ENCODE data around the gene RNFT1. TPM values are rescaled to one million over a fixed set of nuclear protein-coding genes. Genes with fewer than 3 reads are reported as not detected.

RNFT1 gene, protein sequence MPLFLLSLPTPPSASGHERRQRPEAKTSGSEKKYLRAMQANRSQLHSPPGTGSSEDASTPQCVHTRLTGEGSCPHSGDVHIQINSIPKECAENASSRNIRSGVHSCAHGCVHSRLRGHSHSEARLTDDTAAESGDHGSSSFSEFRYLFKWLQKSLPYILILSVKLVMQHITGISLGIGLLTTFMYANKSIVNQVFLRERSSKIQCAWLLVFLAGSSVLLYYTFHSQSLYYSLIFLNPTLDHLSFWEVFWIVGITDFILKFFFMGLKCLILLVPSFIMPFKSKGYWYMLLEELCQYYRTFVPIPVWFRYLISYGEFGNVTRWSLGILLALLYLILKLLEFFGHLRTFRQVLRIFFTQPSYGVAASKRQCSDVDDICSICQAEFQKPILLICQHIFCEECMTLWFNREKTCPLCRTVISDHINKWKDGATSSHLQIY
- 10.3 and 14.7 TPM in 2 replicates for total RNA-seq

GRCh38 chr17:59964482-59965328, at the start of gene RNFT1:
Gene RNFT1 (minus strand): TSS chr17:59964740. CDS start chr17:59964663, 77 bp downstream.

Small RNAs within 50 kb of the gene (small RNA-seq; reads per million reads assigned to genes)
- not detected for gene RPS29P21

Other genes starting within 250 kb of the RNFT1 start
- gene TUBD1, start 71.8 kb downstream of the RNFT1 start, total RNA-seq, result 2.6 and 3.9 TPM in 2 replicates
- gene RPS6KB1, start 71.6 kb downstream of the RNFT1 start, total RNA-seq, result 15.8 and 22.3 TPM in 2 replicates
- gene HEATR6, start 114.2 kb upstream of the RNFT1 start, total RNA-seq, result 15.4 and 21.9 TPM in 2 replicates
- gene CA4, start 185.2 kb upstream of the RNFT1 start, total RNA-seq, result not detected in 2 replicates